SK-N-SH treated with all-trans-retinoic acid at 6 μM for 48 hours (cell line): ENCODE results near the gene AGAP4.

Experiments used
- ATAC-seq: fragments of 200-7000 bp; cut with Tn5 transposase; 3 replicates; pipeline ENCODE4 v1.9.1; 2020; ENCODE audit warnings: mild to moderate bottlenecking, moderate library complexity
- ARNTL ChIP-seq: fragments of 450-650 bp; formaldehyde crosslinking; IDR thresholded peaks from 2 replicates; pipeline ENCODE4 v1.5.0; 2020; ENCODE audit warnings: low read depth, mild to moderate bottlenecking, moderate library complexity, borderline replicate concordance
- BACH2 ChIP-seq: fragments of 250-450 bp; sonication (Bioruptor Pico); IDR thresholded peaks from 2 replicates; pipeline ENCODE4 v1.9.0; 2021; ENCODE audit warnings: mild to moderate bottlenecking, borderline replicate concordance
- CSDC2 ChIP-seq: fragments of 250-450 bp; sonication (Bioruptor Pico); IDR thresholded peaks from 2 replicates; pipeline ENCODE4 v1.5.0; 2020; ENCODE audit warnings: mild to moderate bottlenecking, moderate library complexity
- GLIS3 ChIP-seq: fragments of 250-450 bp; sonication (Bioruptor Pico); IDR thresholded peaks from 2 replicates; pipeline ENCODE4 v1.5.0; 2020; ENCODE audit warnings: mild to moderate bottlenecking, moderate library complexity
- ISL1 ChIP-seq: fragments of 250-450 bp; sonication (Bioruptor Pico); IDR thresholded peaks from 2 replicates; pipeline ENCODE4 v2.1.2; 2022; ENCODE audit warnings: mild to moderate bottlenecking, moderate library complexity
- OSR1 ChIP-seq: fragments of 250-450 bp; sonication (Bioruptor Pico); IDR thresholded peaks from 2 replicates; pipeline ENCODE4 v1.8.0; 2022; ENCODE audit warnings: moderate library complexity, mild to moderate bottlenecking, inconsistent platforms
- PPARA ChIP-seq: fragments of 250-450 bp; sonication (Bioruptor Pico); IDR thresholded peaks from 2 replicates; pipeline ENCODE4 v1.5.0; 2020; ENCODE audit warnings: mild to moderate bottlenecking, borderline replicate concordance
- SNAI2 ChIP-seq: fragments of 250-450 bp; sonication (Bioruptor Pico); IDR thresholded peaks from 2 replicates; pipeline ENCODE4 v1.5.0; 2020; ENCODE audit warnings: mild to moderate bottlenecking, moderate library complexity
- TCF4 ChIP-seq: fragments of 250-450 bp; sonication (Bioruptor Pico); IDR thresholded peaks from 2 replicates; pipeline ENCODE4 v1.8.0; 2021; ENCODE audit warnings: mild to moderate bottlenecking, moderate library complexity, borderline replicate concordance
- TOX ChIP-seq: fragments of 250-450 bp; sonication (Bioruptor Pico); IDR thresholded peaks from 2 replicates; pipeline ENCODE4 v1.8.0; 2021; ENCODE audit warnings: mild to moderate bottlenecking, moderate library complexity, borderline replicate concordance
- ZC3H10 ChIP-seq: fragments of 250-450 bp; sonication (Bioruptor Pico); IDR thresholded peaks from 2 replicates; pipeline ENCODE4 v1.5.1; 2021; ENCODE audit warnings: mild to moderate bottlenecking, moderate library complexity
- ZFP3 ChIP-seq: fragments of 250-450 bp; sonication (Bioruptor Pico); IDR thresholded peaks from 2 replicates; pipeline ENCODE4 v1.5.0; 2020; ENCODE audit warnings: mild to moderate bottlenecking, moderate library complexity
- ZFP30 ChIP-seq: fragments of 450-650 bp; formaldehyde crosslinking; IDR thresholded peaks from 2 replicates; pipeline ENCODE4 v1.5.0; 2022; ENCODE audit warnings: mild to moderate bottlenecking, moderate library complexity
- ZNF565 ChIP-seq: fragments of 450-650 bp; formaldehyde crosslinking; conservative IDR thresholded peaks from 2 replicates; pipeline ENCODE4 v1.5.0; 2020; ENCODE audit warnings: low read depth, mild to moderate bottlenecking, moderate library complexity
- ZNF70 ChIP-seq: fragments of 450-650 bp; formaldehyde crosslinking; IDR thresholded peaks from 2 replicates; pipeline ENCODE4 v1.5.0; 2020; ENCODE audit warnings: mild to moderate bottlenecking, moderate library complexity
- ZNF8 ChIP-seq: fragments of 450-650 bp; formaldehyde crosslinking; IDR thresholded peaks from 2 replicates; pipeline ENCODE4 v1.5.0; 2020; ENCODE audit warnings: mild to moderate bottlenecking, moderate library complexity
- TF ChIP-seq, protein P1 (sequence below): fragments of 250-450 bp; sonication (Bioruptor Pico); IDR thresholded peaks from 2 replicates; pipeline ENCODE4 v1.5.0; 2020; ENCODE audit warnings: mild to moderate bottlenecking, moderate library complexity
- TF ChIP-seq, protein P2 (sequence below): fragments of 250-450 bp; sonication (Bioruptor Pico); IDR thresholded peaks from 2 replicates; pipeline ENCODE4 v1.5.1; 2021; ENCODE audit warnings: mild to moderate bottlenecking, moderate library complexity
- TF ChIP-seq, protein P3 (sequence below): fragments of 250-450 bp; sonication (Bioruptor Pico); IDR thresholded peaks from 2 replicates; pipeline ENCODE4 v1.8.0; 2021; ENCODE audit warnings: low read depth, mild to moderate bottlenecking, moderate library complexity, borderline replicate concordance
- TF ChIP-seq, protein P4 (sequence below): fragments of 250-450 bp; sonication (Bioruptor Pico); IDR thresholded peaks from 2 replicates; pipeline ENCODE4 v1.8.0; 2020; ENCODE audit warnings: mild to moderate bottlenecking, moderate library complexity, borderline replicate concordance
- TF ChIP-seq, protein P5 (sequence below): fragments of 250-450 bp; sonication (Bioruptor Pico); IDR thresholded peaks from 2 replicates; pipeline ENCODE4 v1.5.1; 2020; ENCODE audit warnings: low read depth, mild to moderate bottlenecking, moderate library complexity

The AGAP4 gene

DNA sequence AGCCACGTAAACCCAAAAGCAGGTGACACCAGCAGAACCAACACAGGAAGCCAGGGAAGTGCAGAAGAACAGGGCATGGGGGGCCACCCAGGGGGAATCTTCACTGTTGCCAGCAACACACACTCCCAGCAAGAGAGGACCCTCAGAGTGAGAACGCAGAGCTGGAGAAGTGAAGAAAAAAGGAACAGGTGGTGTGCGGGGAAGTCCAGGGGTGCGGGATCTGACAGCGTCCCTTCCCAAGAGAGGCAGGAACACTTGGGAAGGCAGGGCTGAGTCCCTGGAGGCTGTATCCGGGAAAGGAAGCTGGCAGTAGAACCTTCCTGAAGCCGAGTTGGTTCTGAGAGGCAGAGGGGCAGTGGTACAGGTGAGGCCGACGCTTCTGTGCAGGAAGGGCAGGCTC is 27.7 kb downstream of the AGAP4 start (continued):
- no peak for TF ChIP-seq SNAI2 (CRISPR knock-in tag)
- TF ChIP-seq, protein P1, sequence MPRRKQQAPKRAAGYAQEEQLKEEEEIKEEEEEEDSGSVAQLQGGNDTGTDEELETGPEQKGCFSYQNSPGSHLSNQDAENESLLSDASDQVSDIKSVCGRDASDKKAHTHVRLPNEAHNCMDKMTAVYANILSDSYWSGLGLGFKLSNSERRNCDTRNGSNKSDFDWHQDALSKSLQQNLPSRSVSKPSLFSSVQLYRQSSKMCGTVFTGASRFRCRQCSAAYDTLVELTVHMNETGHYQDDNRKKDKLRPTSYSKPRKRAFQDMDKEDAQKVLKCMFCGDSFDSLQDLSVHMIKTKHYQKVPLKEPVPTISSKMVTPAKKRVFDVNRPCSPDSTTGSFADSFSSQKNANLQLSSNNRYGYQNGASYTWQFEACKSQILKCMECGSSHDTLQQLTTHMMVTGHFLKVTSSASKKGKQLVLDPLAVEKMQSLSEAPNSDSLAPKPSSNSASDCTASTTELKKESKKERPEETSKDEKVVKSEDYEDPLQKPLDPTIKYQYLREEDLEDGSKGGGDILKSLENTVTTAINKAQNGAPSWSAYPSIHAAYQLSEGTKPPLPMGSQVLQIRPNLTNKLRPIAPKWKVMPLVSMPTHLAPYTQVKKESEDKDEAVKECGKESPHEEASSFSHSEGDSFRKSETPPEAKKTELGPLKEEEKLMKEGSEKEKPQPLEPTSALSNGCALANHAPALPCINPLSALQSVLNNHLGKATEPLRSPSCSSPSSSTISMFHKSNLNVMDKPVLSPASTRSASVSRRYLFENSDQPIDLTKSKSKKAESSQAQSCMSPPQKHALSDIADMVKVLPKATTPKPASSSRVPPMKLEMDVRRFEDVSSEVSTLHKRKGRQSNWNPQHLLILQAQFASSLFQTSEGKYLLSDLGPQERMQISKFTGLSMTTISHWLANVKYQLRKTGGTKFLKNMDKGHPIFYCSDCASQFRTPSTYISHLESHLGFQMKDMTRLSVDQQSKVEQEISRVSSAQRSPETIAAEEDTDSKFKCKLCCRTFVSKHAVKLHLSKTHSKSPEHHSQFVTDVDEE (CRISPR knock-in tag), result no peak
- TF ChIP-seq OSR1 (CRISPR knock-in tag), result no peak
- TF ChIP-seq, protein P2, sequence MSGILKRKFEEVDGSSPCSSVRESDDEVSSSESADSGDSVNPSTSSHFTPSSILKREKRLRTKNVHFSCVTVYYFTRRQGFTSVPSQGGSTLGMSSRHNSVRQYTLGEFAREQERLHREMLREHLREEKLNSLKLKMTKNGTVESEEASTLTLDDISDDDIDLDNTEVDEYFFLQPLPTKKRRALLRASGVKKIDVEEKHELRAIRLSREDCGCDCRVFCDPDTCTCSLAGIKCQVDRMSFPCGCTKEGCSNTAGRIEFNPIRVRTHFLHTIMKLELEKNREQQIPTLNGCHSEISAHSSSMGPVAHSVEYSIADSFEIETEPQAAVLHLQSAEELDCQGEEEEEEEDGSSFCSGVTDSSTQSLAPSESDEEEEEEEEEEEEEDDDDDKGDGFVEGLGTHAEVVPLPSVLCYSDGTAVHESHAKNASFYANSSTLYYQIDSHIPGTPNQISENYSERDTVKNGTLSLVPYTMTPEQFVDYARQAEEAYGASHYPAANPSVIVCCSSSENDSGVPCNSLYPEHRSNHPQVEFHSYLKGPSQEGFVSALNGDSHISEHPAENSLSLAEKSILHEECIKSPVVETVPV (CRISPR knock-in tag), result no peak

DNA sequence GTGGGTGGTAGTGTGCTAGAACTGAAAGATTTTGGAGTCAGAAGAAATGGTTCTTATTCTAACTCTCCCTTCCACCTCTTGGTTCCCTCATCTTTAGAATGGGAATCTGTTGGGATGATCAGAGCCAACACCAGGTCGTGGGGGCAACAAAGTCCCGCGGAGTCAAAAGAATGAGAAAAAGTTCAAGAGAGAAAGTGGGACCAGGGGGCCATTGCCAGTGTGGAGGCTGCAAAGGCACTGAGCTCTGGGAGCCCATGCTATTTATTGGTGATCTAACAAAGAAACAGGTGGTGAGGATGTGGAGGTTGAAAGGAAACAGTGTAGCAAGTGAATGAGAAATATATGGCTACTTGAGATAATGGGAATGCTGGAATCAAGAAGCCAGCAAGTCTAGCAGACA is 29.4 kb downstream of the AGAP4 start:
- TF ChIP-seq ZNF8 (CRISPR knock-in tag), result no peak
- TF ChIP-seq TOX (CRISPR knock-in tag), result no peak
- TF ChIP-seq ZC3H10 (CRISPR knock-in tag), result no peak
- no peak for TF ChIP-seq OSR1 (CRISPR knock-in tag)
- no peak for TF ChIP-seq ZFP3 (CRISPR knock-in tag)
- no peak for TF ChIP-seq ZNF70
- TF ChIP-seq, protein P1 (CRISPR knock-in tag), result no peak
- no peak for TF ChIP-seq ISL1 (CRISPR knock-in tag)
- no peak for TF ChIP-seq SNAI2 (CRISPR knock-in tag)
- TF ChIP-seq TCF4, result no peak
- TF ChIP-seq CSDC2 (CRISPR knock-in tag), result no peak
- TF ChIP-seq, protein P3, sequence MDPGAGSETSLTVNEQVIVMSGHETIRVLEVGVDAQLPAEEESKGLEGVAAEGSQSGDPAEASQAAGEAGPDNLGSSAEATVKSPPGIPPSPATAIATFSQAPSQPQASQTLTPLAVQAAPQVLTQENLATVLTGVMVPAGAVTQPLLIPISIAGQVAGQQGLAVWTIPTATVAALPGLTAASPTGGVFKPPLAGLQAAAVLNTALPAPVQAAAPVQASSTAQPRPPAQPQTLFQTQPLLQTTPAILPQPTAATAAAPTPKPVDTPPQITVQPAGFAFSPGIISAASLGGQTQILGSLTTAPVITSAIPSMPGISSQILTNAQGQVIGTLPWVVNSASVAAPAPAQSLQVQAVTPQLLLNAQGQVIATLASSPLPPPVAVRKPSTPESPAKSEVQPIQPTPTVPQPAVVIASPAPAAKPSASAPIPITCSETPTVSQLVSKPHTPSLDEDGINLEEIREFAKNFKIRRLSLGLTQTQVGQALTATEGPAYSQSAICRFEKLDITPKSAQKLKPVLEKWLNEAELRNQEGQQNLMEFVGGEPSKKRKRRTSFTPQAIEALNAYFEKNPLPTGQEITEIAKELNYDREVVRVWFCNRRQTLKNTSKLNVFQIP, result no peak
- TF ChIP-seq, protein P4, sequence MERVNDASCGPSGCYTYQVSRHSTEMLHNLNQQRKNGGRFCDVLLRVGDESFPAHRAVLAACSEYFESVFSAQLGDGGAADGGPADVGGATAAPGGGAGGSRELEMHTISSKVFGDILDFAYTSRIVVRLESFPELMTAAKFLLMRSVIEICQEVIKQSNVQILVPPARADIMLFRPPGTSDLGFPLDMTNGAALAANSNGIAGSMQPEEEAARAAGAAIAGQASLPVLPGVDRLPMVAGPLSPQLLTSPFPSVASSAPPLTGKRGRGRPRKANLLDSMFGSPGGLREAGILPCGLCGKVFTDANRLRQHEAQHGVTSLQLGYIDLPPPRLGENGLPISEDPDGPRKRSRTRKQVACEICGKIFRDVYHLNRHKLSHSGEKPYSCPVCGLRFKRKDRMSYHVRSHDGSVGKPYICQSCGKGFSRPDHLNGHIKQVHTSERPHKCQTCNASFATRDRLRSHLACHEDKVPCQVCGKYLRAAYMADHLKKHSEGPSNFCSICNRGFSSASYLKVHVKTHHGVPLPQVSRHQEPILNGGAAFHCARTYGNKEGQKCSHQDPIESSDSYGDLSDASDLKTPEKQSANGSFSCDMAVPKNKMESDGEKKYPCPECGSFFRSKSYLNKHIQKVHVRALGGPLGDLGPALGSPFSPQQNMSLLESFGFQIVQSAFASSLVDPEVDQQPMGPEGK (CRISPR knock-in tag), result no peak
- no peak for TF ChIP-seq ARNTL (CRISPR knock-in tag)
- TF ChIP-seq ZFP30 (CRISPR knock-in tag), result no peak
- no peak for TF ChIP-seq BACH2 (CRISPR knock-in tag)
- no peak for TF ChIP-seq PPARA
- TF ChIP-seq GLIS3, result no peak
- TF ChIP-seq, all 23 proteins: peak for 0
- no peak for ATAC-seq

DNA sequence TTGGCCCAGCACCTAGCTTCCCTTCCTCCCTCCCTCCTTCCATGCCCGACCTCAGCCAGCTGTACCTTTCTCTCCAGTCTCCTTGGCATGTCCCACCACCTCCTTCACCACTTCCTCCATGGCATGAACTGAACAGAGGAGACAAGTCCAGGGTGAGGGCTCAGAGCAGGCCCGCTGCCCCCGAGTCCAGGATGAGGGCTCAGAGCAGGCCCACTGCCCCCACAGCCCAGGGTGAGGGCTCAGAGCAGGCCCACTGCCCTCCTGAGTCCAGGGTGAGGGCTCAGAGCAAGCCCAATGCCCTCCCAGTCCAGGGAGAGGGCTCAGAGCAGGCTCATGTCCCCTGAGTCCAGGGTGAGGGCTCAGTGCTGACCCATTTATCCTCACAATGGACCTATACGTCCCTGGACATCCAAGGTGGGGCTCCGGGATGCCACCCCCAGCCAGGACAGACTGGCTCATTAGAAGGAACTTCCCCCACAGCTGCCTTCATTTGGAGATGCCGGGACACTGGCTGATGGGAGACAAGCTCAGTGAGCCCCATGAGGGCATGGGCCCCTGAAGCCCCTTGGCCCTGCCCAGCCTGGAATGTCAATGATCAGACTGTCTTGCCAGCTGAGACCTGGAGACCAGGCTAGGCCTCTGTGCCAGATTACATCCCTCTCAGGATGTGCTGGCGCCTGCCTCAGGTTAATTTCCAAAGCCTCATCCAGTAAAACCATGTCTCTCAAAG is 30.0 kb downstream of the AGAP4 start:
- ATAC-seq, result no peak
- TF ChIP-seq, protein P5, sequence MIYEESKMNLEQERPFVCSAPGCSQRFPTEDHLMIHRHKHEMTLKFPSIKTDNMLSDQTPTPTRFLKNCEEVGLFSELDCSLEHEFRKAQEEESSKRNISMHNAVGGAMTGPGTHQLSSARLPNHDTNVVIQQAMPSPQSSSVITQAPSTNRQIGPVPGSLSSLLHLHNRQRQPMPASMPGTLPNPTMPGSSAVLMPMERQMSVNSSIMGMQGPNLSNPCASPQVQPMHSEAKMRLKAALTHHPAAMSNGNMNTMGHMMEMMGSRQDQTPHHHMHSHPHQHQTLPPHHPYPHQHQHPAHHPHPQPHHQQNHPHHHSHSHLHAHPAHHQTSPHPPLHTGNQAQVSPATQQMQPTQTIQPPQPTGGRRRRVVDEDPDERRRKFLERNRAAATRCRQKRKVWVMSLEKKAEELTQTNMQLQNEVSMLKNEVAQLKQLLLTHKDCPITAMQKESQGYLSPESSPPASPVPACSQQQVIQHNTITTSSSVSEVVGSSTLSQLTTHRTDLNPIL (CRISPR knock-in tag), result no peak
- TF ChIP-seq ZNF565 (CRISPR knock-in tag), result no peak
- no peak for TF ChIP-seq ZFP3 (CRISPR knock-in tag)
- TF ChIP-seq OSR1 (CRISPR knock-in tag), result no peak
- no peak for TF ChIP-seq BACH2 (CRISPR knock-in tag)
- no peak for TF ChIP-seq ZNF70
- TF ChIP-seq, protein P1 (CRISPR knock-in tag), result no peak
- TF ChIP-seq ZNF8 (CRISPR knock-in tag), result no peak
- TF ChIP-seq CSDC2 (CRISPR knock-in tag), result no peak
